ENCODE results near the gene STIP1. TPM values are rescaled to one million over a fixed set of nuclear protein-coding genes. Genes with fewer than 3 reads are reported as not detected.

The STIP1 gene
- 127 to 133 TPM (median 131 TPM) in 3 replicates for total RNA-seq

DNA sequence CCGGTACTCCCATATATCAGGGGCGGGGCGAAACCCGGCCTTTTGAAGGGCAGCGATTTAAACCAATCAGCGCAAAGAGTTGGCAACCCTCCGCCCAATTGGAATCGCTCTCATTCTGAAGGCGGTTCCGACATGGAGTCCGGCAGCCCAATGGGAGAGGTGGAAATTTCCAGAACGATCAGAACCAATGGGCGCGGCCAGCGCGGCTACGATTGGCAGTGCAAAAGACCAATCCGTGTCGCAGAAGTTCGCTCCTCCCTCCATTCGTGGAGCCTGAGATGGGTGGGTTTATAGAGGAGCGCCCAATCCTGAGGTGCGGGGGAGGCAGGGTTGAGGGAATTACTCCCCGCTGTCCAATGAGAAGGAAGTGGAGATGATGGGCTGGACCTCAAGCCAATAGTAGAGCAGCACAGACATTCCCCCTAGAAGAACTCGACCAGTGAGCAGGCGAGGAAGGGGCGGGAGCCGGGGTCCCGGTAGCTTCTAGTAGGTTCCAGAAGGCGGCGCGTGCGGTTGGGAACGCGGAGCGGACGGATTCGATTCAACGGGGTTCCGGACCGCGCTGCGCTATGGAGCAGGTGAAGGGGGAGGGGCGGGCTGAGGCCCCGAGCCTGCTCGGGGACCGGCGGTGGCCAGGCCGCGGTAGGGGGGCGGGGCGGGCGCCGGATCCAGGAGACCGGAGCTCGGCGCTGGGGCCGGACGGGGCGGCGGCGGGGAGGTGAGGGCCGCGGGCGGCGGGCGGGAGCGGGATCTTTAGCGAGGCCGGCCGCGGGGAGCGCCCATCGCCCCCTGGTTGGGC, at the start of gene STIP1:
TSS of gene STIP1 (plus strand) at position 479 of the 799 bp plus-strand sequence. CDS start at position 570, 91 bp downstream.
- Mint-ChIP-seq H3K27me3 (ENCODE audit: low read depth) (no peaks in the 10 kb centered on the region), H3K27ac (peak within 1 kb of the TSS; percentile 99), H3K4me3 (peak within 1 kb of the TSS; percentile 96), H3K9me3 (no peaks in the 10 kb centered on the region), H3K4me1 (peaks cover 25% of the 10 kb centered on the region), H3K36me3 (peaks cover 3% of the 10 kb centered on the region)
- TF ChIP-seq, protein P1, sequence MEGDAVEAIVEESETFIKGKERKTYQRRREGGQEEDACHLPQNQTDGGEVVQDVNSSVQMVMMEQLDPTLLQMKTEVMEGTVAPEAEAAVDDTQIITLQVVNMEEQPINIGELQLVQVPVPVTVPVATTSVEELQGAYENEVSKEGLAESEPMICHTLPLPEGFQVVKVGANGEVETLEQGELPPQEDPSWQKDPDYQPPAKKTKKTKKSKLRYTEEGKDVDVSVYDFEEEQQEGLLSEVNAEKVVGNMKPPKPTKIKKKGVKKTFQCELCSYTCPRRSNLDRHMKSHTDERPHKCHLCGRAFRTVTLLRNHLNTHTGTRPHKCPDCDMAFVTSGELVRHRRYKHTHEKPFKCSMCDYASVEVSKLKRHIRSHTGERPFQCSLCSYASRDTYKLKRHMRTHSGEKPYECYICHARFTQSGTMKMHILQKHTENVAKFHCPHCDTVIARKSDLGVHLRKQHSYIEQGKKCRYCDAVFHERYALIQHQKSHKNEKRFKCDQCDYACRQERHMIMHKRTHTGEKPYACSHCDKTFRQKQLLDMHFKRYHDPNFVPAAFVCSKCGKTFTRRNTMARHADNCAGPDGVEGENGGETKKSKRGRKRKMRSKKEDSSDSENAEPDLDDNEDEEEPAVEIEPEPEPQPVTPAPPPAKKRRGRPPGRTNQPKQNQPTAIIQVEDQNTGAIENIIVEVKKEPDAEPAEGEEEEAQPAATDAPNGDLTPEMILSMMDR (IDR thresholded peaks at IDR 0.05; ENCODE audit: unreplicated experiment) = no peak
- DNase-seq (ENCODE audit: low spot score in 2 of 2, unreplicated experiment in 2 of 2) = peak; percentile 98 to 99

DNA sequence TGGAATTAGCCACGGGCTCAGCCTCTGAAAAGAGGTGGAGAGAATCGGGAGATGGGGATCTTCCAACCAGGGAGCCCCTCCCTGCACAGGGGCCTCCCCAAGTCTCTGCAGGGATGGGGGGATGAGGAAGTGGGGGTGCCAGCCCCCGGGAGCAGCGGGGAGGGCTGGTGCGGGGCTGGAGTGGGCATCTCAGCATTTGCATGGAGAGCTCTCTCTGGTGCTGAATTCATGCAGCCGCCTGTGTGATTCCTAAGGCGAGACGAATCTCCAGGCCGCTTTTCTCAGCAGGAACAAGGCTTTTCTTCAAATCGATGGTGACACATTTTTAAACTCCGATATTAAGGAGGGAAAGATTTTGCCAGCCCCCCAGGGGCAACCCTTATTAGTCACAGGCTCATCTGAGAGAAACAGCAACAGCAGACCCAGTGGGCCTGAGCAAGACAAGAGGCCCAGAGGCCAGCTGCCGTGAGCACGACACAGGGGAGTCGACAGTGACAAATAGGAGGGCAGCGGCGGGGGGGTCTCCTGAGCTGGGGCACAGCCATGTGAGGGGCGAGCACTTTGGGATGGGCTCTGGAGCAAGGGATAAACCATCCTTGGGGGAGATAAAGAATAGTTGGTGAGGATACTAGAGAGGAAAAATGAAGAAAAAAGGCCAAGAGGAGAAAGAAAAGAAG, 49.1 kb upstream of the STIP1 start:
- DNase-seq (ENCODE audit: low spot score in 2 of 2, unreplicated experiment in 2 of 2) = no peak
- no peaks in the 10 kb centered on the region for H3K27me3 Mint-ChIP-seq (ENCODE audit: low read depth)
- no peak overlapping the region for H3K27ac Mint-ChIP-seq
- peaks cover 10% of the 10 kb centered on the region for H3K4me1 Mint-ChIP-seq
- no peak overlapping the region for H3K4me3 Mint-ChIP-seq
- TF ChIP-seq, protein P1 (IDR thresholded peaks at IDR 0.05; ENCODE audit: unreplicated experiment) = no peak
- no peaks in the 10 kb centered on the region for H3K9me3 Mint-ChIP-seq
- H3K36me3 Mint-ChIP-seq = peaks cover 2% of the 10 kb centered on the region

DNA sequence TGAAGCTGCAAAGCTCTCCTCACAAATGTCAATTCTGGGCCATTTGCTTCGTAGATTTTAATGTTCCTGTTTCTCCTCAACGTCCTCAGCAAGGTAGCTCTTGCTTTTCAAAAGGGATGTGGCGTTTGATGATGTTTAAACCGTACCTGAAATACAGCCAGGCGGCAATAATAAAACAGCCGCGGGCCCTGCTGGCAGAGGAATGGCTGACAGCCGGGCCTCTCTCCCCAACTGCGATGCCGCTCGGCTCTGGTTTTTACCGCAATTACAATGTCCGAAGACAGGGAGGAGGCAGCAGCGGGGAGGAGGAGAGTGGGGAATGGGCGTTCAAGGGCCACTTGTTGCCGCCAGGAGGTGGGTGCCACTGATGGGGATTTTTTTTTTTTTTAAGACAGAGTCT, 47.6 kb upstream of the STIP1 start:
- no peaks in the 10 kb centered on the region for H3K9me3 Mint-ChIP-seq
- peaks cover 3% of the 10 kb centered on the region for H3K4me1 Mint-ChIP-seq
- no peak overlapping the region for H3K4me3 Mint-ChIP-seq
- H3K27me3 Mint-ChIP-seq (ENCODE audit: low read depth) = no peaks in the 10 kb centered on the region
- TF ChIP-seq, protein P1 (IDR thresholded peaks at IDR 0.05; ENCODE audit: unreplicated experiment) = no peak
- peaks cover 2% of the 10 kb centered on the region for H3K36me3 Mint-ChIP-seq
- no peak overlapping the region for H3K27ac Mint-ChIP-seq
- no peak for DNase-seq (ENCODE audit: low spot score in 2 of 2, unreplicated experiment in 2 of 2)

DNA sequence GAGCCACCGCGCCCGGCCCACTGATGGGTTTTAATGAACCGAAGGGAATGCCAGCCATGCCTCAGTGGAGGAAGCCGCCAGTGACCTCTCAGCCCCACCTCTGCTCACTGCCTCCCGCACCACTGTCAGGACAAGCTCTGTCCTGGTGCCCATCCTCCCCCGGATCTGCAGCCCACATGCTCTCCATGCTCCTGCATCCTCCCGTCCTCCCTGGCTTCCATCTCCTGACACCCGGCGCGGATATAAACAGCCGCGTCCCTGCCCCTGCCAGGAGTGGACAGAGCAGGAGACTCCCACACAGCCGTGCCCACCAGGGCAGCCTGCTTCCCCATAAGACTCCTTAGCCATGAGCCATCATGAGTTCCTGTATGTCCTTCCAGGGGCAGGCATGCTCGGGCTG, 46.9 kb upstream of the STIP1 start:
- Mint-ChIP-seq H3K27me3 (ENCODE audit: low read depth) (no peaks in the 10 kb centered on the region), H3K27ac (no peak overlapping the region), H3K4me3 (no peak overlapping the region), H3K4me1 (peaks cover 3% of the 10 kb centered on the region), H3K36me3 (peaks cover 2% of the 10 kb centered on the region), H3K9me3 (no peaks in the 10 kb centered on the region)
- TF ChIP-seq, protein P1 (IDR thresholded peaks at IDR 0.05; ENCODE audit: unreplicated experiment) = no peak
- DNase-seq (ENCODE audit: low spot score in 2 of 2, unreplicated experiment in 2 of 2) = no peak

DNA sequence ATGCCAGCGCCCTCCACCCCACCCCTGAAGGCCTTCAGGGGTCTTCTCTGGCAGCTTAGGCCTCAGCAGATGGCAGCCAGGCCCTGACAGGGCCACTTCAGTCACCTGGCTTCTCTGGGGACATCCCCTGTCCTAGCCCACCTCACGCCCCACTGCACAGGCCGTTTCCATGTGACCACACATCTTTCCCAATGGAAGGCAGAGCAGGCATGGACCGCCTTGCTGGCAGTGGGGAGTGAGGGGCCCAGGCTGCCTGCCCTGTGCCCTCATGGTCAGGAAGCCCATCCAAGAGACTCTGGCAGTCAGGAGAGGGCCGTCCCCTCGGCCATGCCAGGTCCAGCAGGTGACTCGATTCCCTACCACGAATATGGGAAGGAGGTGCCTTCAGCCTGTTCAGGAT, 45.9 kb upstream of the STIP1 start:
- peaks cover 7% of the 10 kb centered on the region for H3K4me1 Mint-ChIP-seq
- no peak overlapping the region for H3K4me3 Mint-ChIP-seq
- DNase-seq (ENCODE audit: low spot score in 2 of 2, unreplicated experiment in 2 of 2) = no peak
- no peak overlapping the region for H3K27ac Mint-ChIP-seq
- TF ChIP-seq, protein P1 (IDR thresholded peaks at IDR 0.05; ENCODE audit: unreplicated experiment) = no peak
- H3K9me3 Mint-ChIP-seq = no peaks in the 10 kb centered on the region
- H3K36me3 Mint-ChIP-seq = peaks cover 2% of the 10 kb centered on the region
- no peaks in the 10 kb centered on the region for H3K27me3 Mint-ChIP-seq (ENCODE audit: low read depth)
